ENCODE data around the gene CAMKMT.

DNA sequence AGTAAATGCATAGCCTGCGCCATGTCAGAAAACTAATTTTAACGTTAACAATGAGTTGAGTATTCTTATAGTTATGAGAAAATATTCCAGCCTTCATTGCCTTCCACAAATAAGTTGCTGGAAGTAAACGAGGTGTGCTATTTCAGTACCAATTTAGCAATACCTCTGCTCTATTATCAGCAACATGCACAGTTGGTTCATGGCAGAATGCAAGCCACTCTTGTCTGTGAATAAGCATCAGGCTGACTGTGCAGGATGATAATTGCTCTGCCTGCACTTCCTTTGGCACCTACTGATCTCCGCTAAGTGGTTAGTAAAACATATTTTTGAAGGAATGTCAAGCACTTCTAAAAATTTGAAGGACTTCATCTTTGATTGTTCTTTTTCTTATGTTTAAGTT is 317.8 kb downstream of the CAMKMT start:
- TF ChIP-seq POLR2AphosphoS5 (IDR thresholded peaks at IDR 0.05) = no peak
- TF ChIP-seq EP300 (IDR thresholded peaks at IDR 0.05) = no peak
